PFSK-1 (cell line): ENCODE data around the gene CRYAB.

Source experiments
- SIN3A ChIP-seq: IDR thresholded peaks from 2 replicates; pipeline ENCODE4 v1.6.1; 2012; ENCODE audit warnings: mild to moderate bottlenecking, low read length, moderate library complexity, borderline replicate concordance; ENCODE audit not compliant: insufficient read depth
- TAF1 ChIP-seq: IDR thresholded peaks from 2 replicates; pipeline ENCODE4 v1.6.1; 2012; ENCODE audit warnings: low read length, control low read depth, borderline replicate concordance; ENCODE audit not compliant: insufficient read depth

DNA sequence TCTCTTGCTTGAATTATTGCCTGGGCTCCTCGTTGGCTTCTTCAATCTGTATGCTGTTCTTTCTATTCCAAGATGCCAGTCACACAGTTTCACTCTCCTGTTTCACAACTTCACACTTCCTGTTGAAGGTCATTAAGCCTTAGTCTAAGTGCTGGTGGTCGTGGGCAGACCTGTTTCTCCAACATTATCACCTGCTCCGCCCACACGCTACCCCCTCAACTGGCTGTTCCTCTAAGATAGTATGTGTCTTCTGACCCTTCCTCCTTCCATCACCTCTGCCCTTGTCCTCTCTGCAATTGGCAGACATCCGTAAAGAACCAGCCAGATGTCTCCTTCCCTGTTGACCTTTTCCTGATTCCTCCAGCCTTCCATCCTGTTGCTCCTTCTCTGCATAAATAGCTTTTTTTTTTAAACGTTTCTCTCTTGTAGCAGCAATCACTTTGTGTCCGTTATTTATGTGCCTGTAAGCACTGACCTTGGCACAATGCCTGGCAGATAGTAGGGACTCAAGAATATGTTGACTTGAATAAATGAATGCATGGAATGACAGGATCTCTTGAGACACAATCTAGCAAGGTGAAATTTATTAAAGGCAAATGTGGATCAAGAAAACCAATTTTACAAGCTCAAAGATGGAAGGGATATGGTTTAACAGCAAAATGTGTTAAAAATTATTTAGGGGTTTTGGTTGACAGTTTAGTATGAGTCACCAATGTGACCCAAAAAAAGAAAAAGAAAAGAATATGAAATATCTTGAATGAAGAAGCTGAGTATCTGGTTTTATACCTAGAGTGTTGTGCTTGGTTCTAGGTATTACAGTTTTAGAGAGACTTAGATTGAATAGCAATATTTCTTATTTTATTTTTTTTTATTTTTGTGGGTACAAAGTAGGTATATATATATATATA is 38.2 kb upstream of the CRYAB start:
- TF ChIP-seq TAF1 (no peak), SIN3A (no peak)
